Activated naive CD4-positive, alpha-beta T cell treated with anti-CD3 and anti-CD28 coated beads, Interleukin-2, amount 10 ng/mL, durations not matched to agents 7 days and 5 days (primary cell): ENCODE results near the gene GLYAT.

Source experiments
- CTCF ChIA-PET: fragments of 350-600 bp; sonication (Branson Sonifier 250); formaldehyde crosslinking; loops from one replicate; lab custom pipeline; 2021; ENCODE audit warnings: antibody characterized with exemption; lab: Charles Lee
- DNase-seq: peaks from one replicate; pipeline ENCODE4 v3.0.0-alpha.2; 2020
- H3K27ac Mint-ChIP-seq: one replicate; pipeline ENCODE4 v1.8.0; 2021; ENCODE audit warnings: mild to moderate bottlenecking, moderate library complexity, mixed read lengths
- H3K27me3 Mint-ChIP-seq: one replicate; pipeline ENCODE4 v1.8.0; 2021; ENCODE audit warnings: mild to moderate bottlenecking, mixed read lengths
- H3K36me3 Mint-ChIP-seq: one replicate; pipeline ENCODE4 v1.8.0; 2021; ENCODE audit warnings: mixed read lengths
- H3K4me1 Mint-ChIP-seq: one replicate; pipeline ENCODE4 v1.8.0; 2021; ENCODE audit warnings: mixed read lengths
- H3K4me3 Mint-ChIP-seq: one replicate; pipeline ENCODE4 v1.8.0; 2021; ENCODE audit warnings: mild to moderate bottlenecking, moderate library complexity, mixed read lengths
- H3K9me3 Mint-ChIP-seq: one replicate; pipeline ENCODE4 v1.8.0; 2021; ENCODE audit warnings: mixed read lengths

Gene GLYAT

DNA sequence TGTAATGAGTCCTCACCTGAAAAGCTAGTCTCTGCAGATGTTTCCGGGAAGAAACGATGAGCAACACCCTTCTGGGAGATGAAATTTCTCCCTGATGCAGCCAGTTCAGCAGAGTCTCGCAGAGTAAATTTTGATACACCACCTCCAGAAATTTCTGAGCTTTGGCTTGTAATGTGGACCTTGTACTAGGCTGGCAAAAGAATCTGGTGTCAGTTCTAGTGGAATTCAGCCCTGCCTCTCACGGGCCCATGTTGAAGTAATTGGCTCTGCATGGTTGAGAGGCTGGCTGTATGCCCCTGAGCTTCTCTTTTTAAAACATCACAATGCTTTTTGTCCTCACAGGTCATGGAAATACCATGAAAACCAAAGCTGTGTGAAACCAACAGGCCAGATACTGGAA lies at the start of gene GLYAT:
Gene GLYAT (minus strand): TSS at position 125 of the 400 bp plus-strand sequence. CDS start 7,447 bp downstream, outside the sequence.
- peaks cover 5% of the 10 kb centered on the region for H3K9me3 Mint-ChIP-seq

GRCh38 chr11:58781345-58781744 lies 49.6 kb upstream of the GLYAT start:
- CTCF ChIA-PET: no interaction called here
- Mint-ChIP-seq H3K36me3 (no peaks in the 10 kb centered on the region), H3K4me1 (no peaks in the 10 kb centered on the region), H3K9me3 (no peaks in the 10 kb centered on the region), H3K27ac (no peak overlapping the region), H3K27me3 (no peaks in the 10 kb centered on the region), H3K4me3 (no peak overlapping the region)
- DNase-seq: no peak

More for the DNA sequence above, at the start of gene GLYAT:
- CTCF ChIA-PET: no interaction called here
- Mint-ChIP-seq H3K27me3 (no peaks in the 10 kb centered on the region), H3K27ac (no peak within 1 kb of the TSS), H3K4me1 (peaks cover 16% of the 10 kb centered on the region), H3K4me3 (no peak within 1 kb of the TSS), H3K36me3 (peaks cover 2% of the 10 kb centered on the region)
- DNase-seq: no peak

- no peak for DNase-seq
- no peaks in the 10 kb centered on the region for H3K27me3 Mint-ChIP-seq
- CTCF ChIA-PET: no interaction called here
- H3K4me1 Mint-ChIP-seq: no peaks in the 10 kb centered on the region
- H3K4me3 Mint-ChIP-seq: no peak overlapping the region
- H3K36me3 Mint-ChIP-seq: no peaks in the 10 kb centered on the region
- no peaks in the 10 kb centered on the region for H3K9me3 Mint-ChIP-seq
- H3K27ac Mint-ChIP-seq: no peak overlapping the region
These were observed 48.8 kb upstream of the GLYAT start for GRCh38 chr11:58780578-58780977.

DNA sequence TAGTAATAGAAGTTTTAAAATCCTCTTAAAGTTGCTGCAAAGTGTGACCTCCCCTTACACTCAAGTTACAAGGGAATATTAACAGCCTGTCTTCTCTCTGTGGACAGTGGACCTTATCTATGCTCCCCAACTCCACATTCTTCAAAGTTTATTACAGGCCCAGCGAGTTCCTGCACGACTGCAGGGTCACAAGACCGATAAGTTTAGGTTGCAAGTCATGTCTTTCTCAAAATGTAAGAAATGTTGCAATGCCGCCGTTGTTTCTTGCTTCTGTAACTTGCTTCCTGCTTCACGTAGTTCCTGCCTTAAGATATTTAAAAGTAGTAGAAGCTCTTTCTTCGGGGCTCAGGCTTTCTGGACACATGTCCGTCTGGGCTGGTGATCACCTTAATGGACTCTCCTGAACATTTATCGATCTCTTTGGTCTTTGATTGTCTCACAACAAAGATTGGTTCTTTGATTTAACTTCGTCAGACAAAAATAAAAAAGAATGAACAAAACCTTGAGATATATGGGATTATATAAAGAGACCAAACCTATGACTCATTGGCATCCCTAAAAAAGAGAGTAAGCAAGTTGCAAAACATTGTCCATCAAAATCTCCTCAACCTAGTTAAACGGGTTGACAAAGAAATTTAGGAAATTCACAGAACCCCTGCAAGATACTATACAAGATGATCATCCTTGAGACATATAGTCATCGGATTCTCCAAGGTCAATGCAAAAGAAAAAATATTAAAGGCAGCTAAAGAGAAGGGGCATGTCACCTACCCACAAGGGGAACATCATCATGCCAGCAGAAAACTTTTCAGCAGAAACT lies 45.4 kb upstream of the GLYAT start:
- no peaks in the 10 kb centered on the region for H3K27me3 Mint-ChIP-seq
- no peak for DNase-seq
- H3K4me1 Mint-ChIP-seq: no peaks in the 10 kb centered on the region
- CTCF ChIA-PET: no interaction called here
- H3K9me3 Mint-ChIP-seq: no peaks in the 10 kb centered on the region
- H3K36me3 Mint-ChIP-seq: no peaks in the 10 kb centered on the region
- H3K27ac Mint-ChIP-seq: no peak overlapping the region
- no peak overlapping the region for H3K4me3 Mint-ChIP-seq

DNA sequence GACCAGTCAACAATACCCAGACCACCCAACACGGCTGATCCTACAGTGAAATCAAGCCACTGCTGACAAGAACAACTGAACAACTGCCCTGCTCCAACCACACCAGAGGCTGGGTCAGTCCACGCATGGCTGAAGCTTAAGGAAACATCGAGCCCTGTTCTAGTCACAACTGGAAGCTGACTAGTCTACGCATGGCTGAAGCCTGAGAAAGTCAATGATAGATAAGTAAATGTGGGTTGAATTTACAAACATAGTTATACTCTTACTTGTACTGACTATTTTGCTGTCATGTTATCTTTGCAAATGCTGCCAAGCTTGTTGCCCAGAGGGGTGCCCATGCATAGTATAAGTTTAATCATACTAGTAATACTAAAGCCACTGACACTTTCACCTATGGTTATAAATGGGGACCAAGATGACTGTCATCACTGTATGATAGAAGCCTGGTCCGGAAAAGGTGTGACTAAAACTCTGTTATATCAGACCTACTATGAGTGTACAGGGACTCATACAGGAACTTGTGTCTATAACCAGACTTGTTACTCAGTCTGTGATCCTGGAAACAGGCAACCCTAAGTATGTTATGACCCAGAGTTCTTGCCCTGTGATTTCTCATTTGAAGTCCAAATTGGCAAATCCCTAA lies 43.4 kb upstream of the GLYAT start:
- Mint-ChIP-seq H3K4me3 (no peak overlapping the region), H3K36me3 (no peaks in the 10 kb centered on the region), H3K27me3 (no peaks in the 10 kb centered on the region), H3K4me1 (peaks cover 5% of the 10 kb centered on the region), H3K27ac (no peak overlapping the region), H3K9me3 (no peaks in the 10 kb centered on the region)
- DNase-seq: no peak
- CTCF ChIA-PET: no interaction called here

GRCh38 chr11:58774164-58774593 lies 42.4 kb upstream of the GLYAT start:
- H3K9me3 Mint-ChIP-seq: no peaks in the 10 kb centered on the region
- DNase-seq: no peak
- H3K27ac Mint-ChIP-seq: no peak overlapping the region
- no peaks in the 10 kb centered on the region for H3K36me3 Mint-ChIP-seq
- CTCF ChIA-PET: interaction anchor here (0.9 kb wide), 1 partner anchor 13 kb away, joined by 3 read pairs; no protein-coding TSS in a partner anchor
- peaks cover 5% of the 10 kb centered on the region for H3K4me1 Mint-ChIP-seq
- no peak overlapping the region for H3K4me3 Mint-ChIP-seq
- no peaks in the 10 kb centered on the region for H3K27me3 Mint-ChIP-seq

DNA sequence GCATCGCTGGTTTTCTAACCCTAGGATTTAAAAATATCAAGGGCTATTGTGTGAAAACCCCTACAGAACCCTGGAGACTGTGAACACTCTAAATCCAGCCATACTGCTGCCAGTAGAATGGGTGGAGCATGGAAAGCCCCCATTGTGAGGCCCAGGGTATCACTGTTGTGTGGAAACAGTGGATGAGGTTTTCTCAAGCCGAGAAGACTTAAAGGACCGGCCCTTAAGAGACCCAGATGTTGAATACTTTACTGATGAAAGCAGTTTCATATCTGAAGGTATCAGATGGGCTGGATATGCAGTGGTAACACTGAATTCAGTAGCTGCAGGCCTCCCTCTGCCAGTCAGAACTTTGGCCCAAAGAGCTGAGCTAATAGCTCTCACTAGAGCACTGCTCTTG lies 41.6 kb upstream of the GLYAT start:
- peaks cover 5% of the 10 kb centered on the region for H3K4me1 Mint-ChIP-seq
- no peaks in the 10 kb centered on the region for H3K9me3 Mint-ChIP-seq
- H3K27me3 Mint-ChIP-seq: no peaks in the 10 kb centered on the region
- H3K36me3 Mint-ChIP-seq: no peaks in the 10 kb centered on the region
- H3K27ac Mint-ChIP-seq: no peak overlapping the region
- no peak overlapping the region for H3K4me3 Mint-ChIP-seq
- CTCF ChIA-PET: no interaction called here
- DNase-seq: no peak

GRCh38 chr11:58772329-58773285 lies 40.9 kb upstream of the GLYAT start:
- H3K4me3 Mint-ChIP-seq: no peak overlapping the region
- H3K4me1 Mint-ChIP-seq: peaks cover 5% of the 10 kb centered on the region
- H3K27ac Mint-ChIP-seq: no peak overlapping the region
- DNase-seq: no peak
- H3K27me3 Mint-ChIP-seq: no peaks in the 10 kb centered on the region
- no peaks in the 10 kb centered on the region for H3K9me3 Mint-ChIP-seq
- CTCF ChIA-PET: no interaction called here
- H3K36me3 Mint-ChIP-seq: no peaks in the 10 kb centered on the region

DNA sequence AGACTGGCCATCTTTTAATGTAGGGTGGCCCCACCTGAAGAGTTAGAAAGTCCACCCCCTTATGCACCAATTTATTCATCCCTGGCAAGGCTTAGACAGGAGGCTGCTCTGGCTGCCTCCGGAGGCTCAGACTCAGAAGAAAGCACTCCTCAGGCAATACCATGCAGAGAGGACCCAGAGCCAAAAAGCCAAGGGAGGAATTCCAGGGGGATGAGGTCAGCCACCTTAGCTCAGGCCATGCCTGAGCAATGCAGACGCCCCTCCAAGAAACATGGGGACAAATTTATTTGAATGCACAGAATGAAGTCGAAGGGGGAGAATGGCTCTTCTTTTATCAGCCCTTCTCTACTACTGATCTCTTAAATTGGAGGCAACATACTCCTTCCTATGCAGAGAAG lies 39.7 kb upstream of the GLYAT start:
- H3K4me3 Mint-ChIP-seq: no peak overlapping the region
- H3K27me3 Mint-ChIP-seq: no peaks in the 10 kb centered on the region
- H3K36me3 Mint-ChIP-seq: no peaks in the 10 kb centered on the region
- CTCF ChIA-PET: no interaction called here
- peaks cover 5% of the 10 kb centered on the region for H3K4me1 Mint-ChIP-seq
- DNase-seq: no peak
- no peaks in the 10 kb centered on the region for H3K9me3 Mint-ChIP-seq
- no peak overlapping the region for H3K27ac Mint-ChIP-seq

- Mint-ChIP-seq H3K4me1 (peaks cover 5% of the 10 kb centered on the region), H3K27me3 (no peaks in the 10 kb centered on the region), H3K36me3 (no peaks in the 10 kb centered on the region), H3K27ac (no peak overlapping the region), H3K4me3 (no peak overlapping the region), H3K9me3 (no peaks in the 10 kb centered on the region)
- CTCF ChIA-PET: no interaction called here
- DNase-seq: no peak
These were observed 39.1 kb upstream of the GLYAT start for GRCh38 chr11:58770627-58771457.

DNA sequence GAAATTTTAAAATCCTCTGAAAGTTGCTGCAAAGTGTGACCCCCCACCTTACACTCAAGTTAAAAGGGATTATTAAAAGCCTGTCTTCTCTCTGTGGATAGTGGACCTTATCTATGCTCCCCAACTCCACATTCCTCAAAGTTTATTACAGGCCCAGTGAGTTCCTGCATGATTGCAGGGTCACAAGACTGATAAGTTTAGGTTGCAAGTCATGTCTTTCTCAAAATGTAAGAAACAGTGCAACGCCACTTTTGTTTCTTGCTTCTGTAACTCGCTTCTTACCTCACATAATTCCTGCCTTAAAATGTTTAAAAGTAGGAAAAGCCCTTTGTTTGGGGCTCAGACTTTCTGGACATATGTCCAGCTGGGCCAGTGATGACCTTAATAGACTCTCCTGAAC lies 38.4 kb upstream of the GLYAT start:
- CTCF ChIA-PET: no interaction called here
- Mint-ChIP-seq H3K4me1 (peaks cover 5% of the 10 kb centered on the region), H3K36me3 (no peaks in the 10 kb centered on the region), H3K27ac (no peak overlapping the region), H3K4me3 (no peak overlapping the region), H3K27me3 (no peaks in the 10 kb centered on the region), H3K9me3 (no peaks in the 10 kb centered on the region)
- DNase-seq: no peak

- H3K36me3 Mint-ChIP-seq: no peaks in the 10 kb centered on the region
- no peak overlapping the region for H3K4me3 Mint-ChIP-seq
- no peak for DNase-seq
- H3K4me1 Mint-ChIP-seq: peaks cover 5% of the 10 kb centered on the region
- H3K9me3 Mint-ChIP-seq: no peaks in the 10 kb centered on the region
- H3K27me3 Mint-ChIP-seq: no peaks in the 10 kb centered on the region
- H3K27ac Mint-ChIP-seq: no peak overlapping the region
- CTCF ChIA-PET: no interaction called here
These were observed 37.6 kb upstream of the GLYAT start for GRCh38 chr11:58769308-58769707.

- Mint-ChIP-seq H3K27ac (no peak overlapping the region), H3K4me1 (peaks cover 5% of the 10 kb centered on the region), H3K36me3 (no peaks in the 10 kb centered on the region), H3K27me3 (no peaks in the 10 kb centered on the region), H3K4me3 (no peak overlapping the region), H3K9me3 (no peaks in the 10 kb centered on the region)
- CTCF ChIA-PET: no interaction called here
- DNase-seq: no peak
These were observed 36.4 kb upstream of the GLYAT start for GRCh38 chr11:58768137-58768536.
